ENCODE results near the gene ARFGAP1.

DNA sequence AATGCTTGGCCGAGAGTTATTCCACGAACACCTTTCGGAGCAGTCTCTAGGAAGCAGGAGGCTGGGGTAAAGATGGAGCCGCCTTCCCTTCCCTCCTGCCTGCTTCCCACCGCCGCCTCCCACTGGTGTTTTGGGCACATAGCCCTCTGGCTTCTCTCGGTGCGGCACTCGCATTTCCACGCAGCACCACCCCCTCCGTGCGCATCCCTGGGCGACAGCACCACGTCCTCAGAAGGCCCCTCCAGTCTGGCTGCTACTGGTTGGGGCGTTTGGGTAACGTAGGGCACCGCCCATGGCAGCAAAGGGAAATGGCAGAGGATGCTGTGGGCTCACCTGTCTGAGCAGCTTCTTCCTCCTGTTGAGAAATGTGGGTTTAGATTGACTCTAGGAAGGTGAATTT is 22.8 kb downstream of the ARFGAP1 start:
- TF ChIP-seq FOXK2 (IDR thresholded peaks at IDR 0.05), result no peak
- no peak for TF ChIP-seq ELF4 (IDR thresholded peaks at IDR 0.05)
- no peak for TF ChIP-seq L3MBTL2 (conservative IDR thresholded peaks at IDR 0.05)
- no peak for TF ChIP-seq HDGF (IDR thresholded peaks at IDR 0.05; ENCODE audit: borderline replicate concordance)
- no peak for TF ChIP-seq TARDBP (IDR thresholded peaks at IDR 0.05)
- TF ChIP-seq BHLHE40 (IDR thresholded peaks at IDR 0.05; ENCODE audit: borderline replicate concordance), result no peak
